K562 (cell line): ENCODE results near the gene CLCA2.

ENCODE experiments used
- ATF4 ChIP-seq: fragments of 450-650 bp; formaldehyde crosslinking; IDR thresholded peaks from 2 replicates; pipeline ENCODE4 v1.4.0; 2022; ENCODE audit warnings: mild to moderate bottlenecking, moderate library complexity
- CBFB ChIP-seq: sonication (generic); formaldehyde crosslinking; IDR thresholded peaks from 2 replicates; pipeline ENCODE4 v1.4.0; 2020; ENCODE audit warnings: mild to moderate bottlenecking, missing genetic modification reagents
- CBX5 ChIP-seq: IDR thresholded peaks from 2 replicates; pipeline ENCODE4 v1.6.1; 2014; ENCODE audit warnings: low read depth, borderline replicate concordance
- CTCF ChIP-seq, 3 experiments: IDR thresholded peaks in 2 of 3; conservative IDR thresholded peaks in 1 of 3; 2 replicates each; pipeline ENCODE4 v1.5.1; 2011 to 2012; ENCODE audit warnings: low read length in 3 of 3, mild to moderate bottlenecking in 3 of 3, control low read depth in 2 of 3, improper control_type of control experiment in 1 of 3, inconsistent platforms in 1 of 3, low read depth in 1 of 3, mixed read lengths in 1 of 3, moderate library complexity in 1 of 3; ENCODE audit not compliant: insufficient read depth in 2 of 3
- JUN ChIP-seq, 2 experiments: sonication (generic) in 1 of 2; formaldehyde crosslinking in 1 of 2; IDR thresholded peaks; 2 replicates each; pipeline versions ENCODE4 v1.6.1 to v1.8.0; 2012 to 2022; ENCODE audit warnings: borderline replicate concordance in 2 of 2, mild to moderate bottlenecking in 2 of 2, improper control_type of control experiment in 1 of 2, low read depth in 1 of 2, low read length in 1 of 2, missing genetic modification reagents in 1 of 2
- MAFK ChIP-seq: IDR thresholded peaks from 2 replicates; pipeline ENCODE4 v1.6.1; 2011; ENCODE audit warnings: low read length, improper control_type of control experiment
- MAX ChIP-seq: sonication (generic); formaldehyde crosslinking; IDR thresholded peaks from 2 replicates; pipeline ENCODE4 v1.9.0; 2022; ENCODE audit warnings: mild to moderate bottlenecking, missing genetic modification reagents
- MYNN ChIP-seq, 2 experiments: sonication (generic); formaldehyde crosslinking in 1 of 2; IDR thresholded peaks; 2 replicates each; pipeline versions ENCODE4 v1.5.0 to v1.6.1; 2016 to 2020; ENCODE audit warnings: antibody characterized with exemption in 1 of 2, missing genetic modification reagents in 1 of 2
- PRPF4 ChIP-seq: fragments of 200-400 bp; formaldehyde crosslinking; IDR thresholded peaks from one replicate; pipeline ENCODE4 v1.6.1; 2017; ENCODE audit warnings: low read length, low read depth, mild to moderate bottlenecking; ENCODE audit not compliant: insufficient read depth, poor library complexity, severe bottlenecking
- RAD21 ChIP-seq, 2 experiments: fragments of 250-450 bp in 1 of 2; fragments of 450-650 bp in 1 of 2; sonication (Bioruptor Pico) in 1 of 2; formaldehyde crosslinking in 1 of 2; IDR thresholded peaks in 1 of 2; conservative IDR thresholded peaks in 1 of 2; 2 replicates each; pipeline versions ENCODE4 v1.4.0 to v1.8.0; 2020 to 2022; ENCODE audit warnings: mild to moderate bottlenecking in 2 of 2, moderate library complexity in 1 of 2
- TBP ChIP-seq: optimal IDR thresholded peaks from 2 replicates; pipeline ENCODE3; 2011; ENCODE audit warnings: low read depth, low read length, improper control_type of control experiment
- ZNF174 ChIP-seq: fragments of 250-450 bp; sonication (Bioruptor Pico); IDR thresholded peaks from 2 replicates; pipeline ENCODE4 v1.4.0; 2020; ENCODE audit warnings: mild to moderate bottlenecking
- ZNF24 ChIP-seq: fragments of 450-650 bp; IDR thresholded peaks from 2 replicates; pipeline ENCODE4 v1.6.1; 2016
- TF ChIP-seq, protein P1 (sequence below): sonication (generic); formaldehyde crosslinking; IDR thresholded peaks from 2 replicates; pipeline ENCODE4 v1.8.0; 2022; ENCODE audit warnings: mild to moderate bottlenecking, missing genetic modification reagents

DNA sequence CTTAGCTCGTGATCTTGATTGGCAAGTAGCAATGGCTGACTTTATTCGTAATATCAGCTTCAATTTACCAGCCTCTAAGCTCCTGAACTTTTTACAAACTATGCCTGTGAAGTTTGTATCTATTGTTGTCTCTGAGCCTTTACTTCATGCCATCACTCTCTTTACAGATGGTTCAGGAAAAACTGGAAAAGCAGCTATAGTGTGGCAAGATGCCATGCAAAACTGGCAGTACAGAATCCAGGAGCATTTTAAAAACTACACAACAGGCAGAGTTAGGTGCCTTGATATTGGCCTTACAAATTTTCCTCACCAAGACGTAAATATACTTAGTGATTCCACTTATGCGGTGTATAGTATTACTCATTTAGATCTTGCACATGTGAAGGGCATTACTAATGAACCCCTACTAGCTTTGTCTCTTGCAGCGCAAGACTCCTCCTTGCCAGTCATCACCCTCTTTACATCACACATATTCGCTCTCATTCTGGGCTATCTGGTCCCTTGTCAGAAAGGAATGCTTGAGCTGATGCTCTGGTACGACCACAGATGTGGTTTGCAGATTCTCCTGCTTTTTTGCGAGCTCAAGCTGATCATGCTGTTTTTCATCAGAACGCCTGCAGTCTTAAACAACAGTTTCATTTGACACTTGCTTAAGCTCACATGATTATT is 81.1 kb downstream of the CLCA2 start:
- TF ChIP-seq CBX5, result no peak
- no peak for TF ChIP-seq ATF4
- TF ChIP-seq, protein P1, sequence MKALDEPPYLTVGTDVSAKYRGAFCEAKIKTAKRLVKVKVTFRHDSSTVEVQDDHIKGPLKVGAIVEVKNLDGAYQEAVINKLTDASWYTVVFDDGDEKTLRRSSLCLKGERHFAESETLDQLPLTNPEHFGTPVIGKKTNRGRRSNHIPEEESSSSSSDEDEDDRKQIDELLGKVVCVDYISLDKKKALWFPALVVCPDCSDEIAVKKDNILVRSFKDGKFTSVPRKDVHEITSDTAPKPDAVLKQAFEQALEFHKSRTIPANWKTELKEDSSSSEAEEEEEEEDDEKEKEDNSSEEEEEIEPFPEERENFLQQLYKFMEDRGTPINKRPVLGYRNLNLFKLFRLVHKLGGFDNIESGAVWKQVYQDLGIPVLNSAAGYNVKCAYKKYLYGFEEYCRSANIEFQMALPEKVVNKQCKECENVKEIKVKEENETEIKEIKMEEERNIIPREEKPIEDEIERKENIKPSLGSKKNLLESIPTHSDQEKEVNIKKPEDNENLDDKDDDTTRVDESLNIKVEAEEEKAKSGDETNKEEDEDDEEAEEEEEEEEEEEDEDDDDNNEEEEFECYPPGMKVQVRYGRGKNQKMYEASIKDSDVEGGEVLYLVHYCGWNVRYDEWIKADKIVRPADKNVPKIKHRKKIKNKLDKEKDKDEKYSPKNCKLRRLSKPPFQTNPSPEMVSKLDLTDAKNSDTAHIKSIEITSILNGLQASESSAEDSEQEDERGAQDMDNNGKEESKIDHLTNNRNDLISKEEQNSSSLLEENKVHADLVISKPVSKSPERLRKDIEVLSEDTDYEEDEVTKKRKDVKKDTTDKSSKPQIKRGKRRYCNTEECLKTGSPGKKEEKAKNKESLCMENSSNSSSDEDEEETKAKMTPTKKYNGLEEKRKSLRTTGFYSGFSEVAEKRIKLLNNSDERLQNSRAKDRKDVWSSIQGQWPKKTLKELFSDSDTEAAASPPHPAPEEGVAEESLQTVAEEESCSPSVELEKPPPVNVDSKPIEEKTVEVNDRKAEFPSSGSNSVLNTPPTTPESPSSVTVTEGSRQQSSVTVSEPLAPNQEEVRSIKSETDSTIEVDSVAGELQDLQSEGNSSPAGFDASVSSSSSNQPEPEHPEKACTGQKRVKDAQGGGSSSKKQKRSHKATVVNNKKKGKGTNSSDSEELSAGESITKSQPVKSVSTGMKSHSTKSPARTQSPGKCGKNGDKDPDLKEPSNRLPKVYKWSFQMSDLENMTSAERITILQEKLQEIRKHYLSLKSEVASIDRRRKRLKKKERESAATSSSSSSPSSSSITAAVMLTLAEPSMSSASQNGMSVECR (CRISPR knock-in tag), result no peak
- no peak for TF ChIP-seq RAD21 (CRISPR knock-in tag; conservative IDR thresholded peaks at IDR 0.05 in 1 of 2, IDR thresholded peaks at IDR 0.05 in 1 of 2)
- TF ChIP-seq ZNF174 (CRISPR knock-in tag), result no peak
- TF ChIP-seq TBP, result no peak
- no peak for TF ChIP-seq ZNF24
- no peak for TF ChIP-seq MAFK
- TF ChIP-seq MAX (CRISPR knock-in tag), result no peak
- TF ChIP-seq CTCF (IDR thresholded peaks at IDR 0.05 in 2 of 3, conservative IDR thresholded peaks at IDR 0.05 in 1 of 3; ENCODE audit: insufficient read depth in 2 of 3, low read depth in 1 of 3, low read length in 3 of 3), result no peak
- no peak for TF ChIP-seq PRPF4
- no peak for TF ChIP-seq JUN (IDR thresholded peaks at IDR 0.05; ENCODE audit: borderline replicate concordance, low read depth, low read length)
- no peak for TF ChIP-seq JUN (CRISPR knock-in tag; IDR thresholded peaks at IDR 0.05; ENCODE audit: borderline replicate concordance)
- no peak for TF ChIP-seq MYNN (IDR thresholded peaks at IDR 0.05)
- no peak for TF ChIP-seq MYNN (CRISPR knock-in tag; IDR thresholded peaks at IDR 0.05)
- no peak for TF ChIP-seq CBFB (CRISPR knock-in tag)
